OCI-LY1 (cell line): Measurements from ENCODE around the gene SPAG17.

Source experiments
- H2AFZ ChIP-seq: fragments of 200-600 bp; sonication (generic), shearing (Covaris generic); 2 replicates; pipeline ENCODE4 v1.6.0; 2014; ENCODE audit warnings: antibody characterized with exemption, mild to moderate bottlenecking, low read length
- H3F3A ChIP-seq: fragments of 200-600 bp; sonication (generic), shearing (Covaris generic); 2 replicates; pipeline ENCODE4 v1.6.0; 2014; ENCODE audit warnings: mild to moderate bottlenecking, antibody characterized with exemption, low read length, moderate library complexity; ENCODE audit not compliant: insufficient read depth
- H3K27ac ChIP-seq: fragments of 200-600 bp; sonication (generic); 2 replicates; pipeline ENCODE4 v1.5.1; 2014; ENCODE audit warnings: low read length, mixed run types, mild to moderate bottlenecking, low read depth; ENCODE audit not compliant: poor library complexity, severe bottlenecking
- H3K27me3 ChIP-seq: fragments of 200-600 bp; sonication (generic); 2 replicates; pipeline ENCODE4 v1.6.0; 2014; ENCODE audit warnings: antibody characterized with exemption, mild to moderate bottlenecking, low read length, moderate library complexity; ENCODE audit not compliant: insufficient read depth
- H3K36me3 ChIP-seq: fragments of 200-600 bp; sonication (generic); 2 replicates; pipeline ENCODE4 v1.6.1; 2014; ENCODE audit warnings: mild to moderate bottlenecking, antibody characterized with exemption, low read length, moderate library complexity, mixed read lengths; ENCODE audit not compliant: insufficient read depth
- H3K4me1 ChIP-seq: fragments of 200-600 bp; sonication (generic); 2 replicates; pipeline ENCODE4 v1.5.1; 2014; ENCODE audit warnings: mild to moderate bottlenecking, low read length, moderate library complexity; ENCODE audit not compliant: insufficient read depth, severe bottlenecking
- H3K4me2 ChIP-seq: fragments of 200-600 bp; sonication (generic), shearing (Covaris generic); 2 replicates; pipeline ENCODE4 v1.6.1; 2014; ENCODE audit warnings: low read length
- H3K4me3 ChIP-seq: fragments of 200-600 bp; sonication (generic); 2 replicates; pipeline ENCODE4 v1.5.1; 2014; ENCODE audit warnings: low read length, low read depth, mild to moderate bottlenecking, mixed read lengths; ENCODE audit not compliant: poor library complexity, severe bottlenecking
- H3K79me2 ChIP-seq: fragments of 200-600 bp; shearing (Covaris generic); 2 replicates; pipeline ENCODE4 v1.6.1; 2016; ENCODE audit warnings: mixed run types, low read length, mixed read lengths; ENCODE audit not compliant: insufficient read depth
- H3K9ac ChIP-seq: fragments of 200-600 bp; sonication (generic), shearing (Covaris generic); 2 replicates; pipeline ENCODE4 v1.6.1; 2014; ENCODE audit warnings: mild to moderate bottlenecking, low read length, mixed read lengths
- H3K9me2 ChIP-seq: fragments of 200-600 bp; sonication (generic), shearing (Covaris generic); 2 replicates; pipeline ENCODE4 v1.6.1; 2014; ENCODE audit warnings: low read depth, mild to moderate bottlenecking, low read length, mixed read lengths
- H3K9me3 ChIP-seq: fragments of 200-600 bp; shearing (Covaris generic); 2 replicates; pipeline ENCODE4 v1.6.1; 2014; ENCODE audit warnings: low read length, mixed read lengths
- H4K20me1 ChIP-seq: fragments of 200-600 bp; sonication (generic), shearing (Covaris generic); 2 replicates; pipeline ENCODE4 v1.6.0; 2016; ENCODE audit warnings: mild to moderate bottlenecking, low read length; ENCODE audit not compliant: insufficient read depth
- EZH2 ChIP-seq: fragments of 200-600 bp; sonication (generic), shearing (Covaris generic); IDR thresholded peaks from 2 replicates; pipeline ENCODE4 v1.8.0; 2017; ENCODE audit warnings: borderline replicate concordance, mixed run types, mild to moderate bottlenecking, antibody characterized with exemption, low read length, moderate library complexity, mixed read lengths
- TF ChIP-seq, protein P1 (sequence below): fragments of 200-600 bp; sonication (generic), shearing (Covaris generic); IDR thresholded peaks from 2 replicates; pipeline ENCODE4 v1.5.1; 2017; ENCODE audit warnings: mild to moderate bottlenecking, antibody characterized with exemption, low read length, moderate library complexity, mixed read lengths

Gene SPAG17

DNA sequence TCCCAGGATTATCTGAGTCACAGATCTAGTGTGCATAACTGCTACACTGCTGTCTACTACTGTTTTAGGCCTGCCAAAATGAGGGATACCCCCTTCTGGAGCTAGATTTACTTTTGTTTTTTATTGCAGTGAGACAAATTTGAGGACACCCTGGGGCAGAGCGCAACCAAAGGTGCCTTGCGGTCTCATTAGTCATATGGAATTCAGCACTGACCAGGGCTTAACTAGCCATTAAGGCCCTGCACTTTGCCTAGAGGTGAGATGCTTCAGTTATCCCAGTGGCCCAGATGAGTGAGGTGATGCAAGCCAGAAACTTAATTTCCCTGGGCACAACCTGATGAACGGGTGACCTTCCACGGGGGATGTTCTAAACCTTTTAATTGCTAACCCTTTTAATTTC lies 998 bp upstream of the SPAG17 start:
- Histone ChIP-seq H3K9ac (no peak overlapping the region), H4K20me1 (no peaks in the 10 kb centered on the region), H3K9me2 (no peaks in the 10 kb centered on the region), H2AFZ (no peak overlapping the region), H3K79me2 (no peaks in the 10 kb centered on the region), H3K36me3 (no peaks in the 10 kb centered on the region), H3K4me3 (no peak overlapping the region), H3K4me1 (no peaks in the 10 kb centered on the region), H3K27me3 (no peaks in the 10 kb centered on the region), H3K27ac (no peak overlapping the region), H3K9me3 (no peaks in the 10 kb centered on the region), H3K4me2 (no peak overlapping the region), H3F3A (no peaks in the 10 kb centered on the region)
- no peak for TF ChIP-seq EZH2
- TF ChIP-seq, protein P1, sequence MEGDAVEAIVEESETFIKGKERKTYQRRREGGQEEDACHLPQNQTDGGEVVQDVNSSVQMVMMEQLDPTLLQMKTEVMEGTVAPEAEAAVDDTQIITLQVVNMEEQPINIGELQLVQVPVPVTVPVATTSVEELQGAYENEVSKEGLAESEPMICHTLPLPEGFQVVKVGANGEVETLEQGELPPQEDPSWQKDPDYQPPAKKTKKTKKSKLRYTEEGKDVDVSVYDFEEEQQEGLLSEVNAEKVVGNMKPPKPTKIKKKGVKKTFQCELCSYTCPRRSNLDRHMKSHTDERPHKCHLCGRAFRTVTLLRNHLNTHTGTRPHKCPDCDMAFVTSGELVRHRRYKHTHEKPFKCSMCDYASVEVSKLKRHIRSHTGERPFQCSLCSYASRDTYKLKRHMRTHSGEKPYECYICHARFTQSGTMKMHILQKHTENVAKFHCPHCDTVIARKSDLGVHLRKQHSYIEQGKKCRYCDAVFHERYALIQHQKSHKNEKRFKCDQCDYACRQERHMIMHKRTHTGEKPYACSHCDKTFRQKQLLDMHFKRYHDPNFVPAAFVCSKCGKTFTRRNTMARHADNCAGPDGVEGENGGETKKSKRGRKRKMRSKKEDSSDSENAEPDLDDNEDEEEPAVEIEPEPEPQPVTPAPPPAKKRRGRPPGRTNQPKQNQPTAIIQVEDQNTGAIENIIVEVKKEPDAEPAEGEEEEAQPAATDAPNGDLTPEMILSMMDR = no peak

DNA sequence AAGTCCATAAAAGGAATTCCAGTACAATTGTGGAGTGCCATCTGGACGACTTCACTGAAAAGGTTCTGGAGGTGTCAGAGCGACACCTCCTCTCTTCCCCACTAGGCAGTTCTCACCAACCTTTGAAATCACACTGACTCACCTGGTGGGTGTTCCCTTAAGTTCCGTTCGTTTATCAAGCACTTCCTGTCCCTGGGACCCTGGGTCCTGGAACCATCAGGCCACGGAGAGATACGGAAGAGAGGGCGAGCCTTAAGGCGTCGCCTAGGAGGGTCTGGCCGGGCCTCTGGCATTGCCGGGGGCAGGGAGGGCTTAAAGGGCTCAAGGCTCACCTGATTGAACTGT lies 317 bp downstream of the SPAG17 start:
- no peak overlapping the region for H3K4me3 ChIP-seq
- H4K20me1 ChIP-seq = no peaks in the 10 kb centered on the region
- H3K36me3 ChIP-seq = no peaks in the 10 kb centered on the region
- no peaks in the 10 kb centered on the region for H3K9me3 ChIP-seq
- no peak overlapping the region for H3K27ac ChIP-seq
- H2AFZ ChIP-seq = no peak overlapping the region
- H3F3A ChIP-seq = no peaks in the 10 kb centered on the region
- H3K9me2 ChIP-seq = no peaks in the 10 kb centered on the region
- no peaks in the 10 kb centered on the region for H3K79me2 ChIP-seq
- H3K9ac ChIP-seq = no peak overlapping the region
- no peaks in the 10 kb centered on the region for H3K27me3 ChIP-seq
- no peaks in the 10 kb centered on the region for H3K4me1 ChIP-seq
- no peak overlapping the region for H3K4me2 ChIP-seq
- no peak for TF ChIP-seq EZH2

DNA sequence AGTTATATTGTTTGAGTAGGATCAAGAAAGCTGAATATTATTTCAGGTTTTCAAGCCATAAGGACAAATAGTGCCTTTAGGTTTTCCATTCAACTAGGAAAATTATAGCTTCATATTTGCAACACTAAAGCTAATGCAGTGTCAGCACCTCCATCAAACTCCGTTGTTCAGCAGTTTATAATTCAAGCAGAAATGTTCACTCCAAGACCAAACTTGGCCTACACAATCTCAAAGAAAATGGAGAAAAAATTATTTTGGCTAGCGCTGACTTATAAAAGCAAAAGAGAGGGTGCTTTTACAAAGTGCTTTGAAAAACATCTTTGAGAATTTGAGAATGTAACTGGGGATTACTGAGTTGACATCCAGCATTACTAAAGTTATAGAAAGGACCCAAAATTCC lies 1.4 kb downstream of the SPAG17 start:
- Histone ChIP-seq H3K9me2 (no peaks in the 10 kb centered on the region), H3K9ac (no peak overlapping the region), H3K79me2 (no peaks in the 10 kb centered on the region), H3K4me2 (no peak overlapping the region), H2AFZ (no peak overlapping the region), H3K36me3 (no peaks in the 10 kb centered on the region), H4K20me1 (no peaks in the 10 kb centered on the region), H3F3A (no peaks in the 10 kb centered on the region), H3K4me1 (no peaks in the 10 kb centered on the region), H3K4me3 (no peak overlapping the region), H3K27ac (no peak overlapping the region), H3K27me3 (no peaks in the 10 kb centered on the region), H3K9me3 (no peaks in the 10 kb centered on the region)
- TF ChIP-seq, protein P1 = no peak
- TF ChIP-seq EZH2 = no peak

DNA sequence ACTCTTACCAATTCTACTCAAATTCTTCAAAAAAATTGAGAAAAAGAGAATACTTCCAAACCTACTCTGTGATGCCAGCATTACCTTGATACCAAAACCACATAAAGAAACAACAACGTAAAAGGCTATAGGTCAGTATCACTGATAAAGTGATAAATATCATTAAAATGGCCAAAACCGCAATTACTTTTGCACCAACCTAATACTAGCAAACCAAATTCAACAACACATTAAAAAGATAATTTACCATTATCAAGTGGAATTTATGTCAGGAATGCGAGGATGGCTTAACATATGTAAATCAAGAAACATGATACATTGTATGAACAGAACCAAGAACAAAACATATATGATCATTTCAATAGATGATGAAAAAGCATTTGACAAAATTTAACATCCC lies 7.0 kb downstream of the SPAG17 start:
- Histone ChIP-seq H3K4me1 (no peaks in the 10 kb centered on the region), H3K27me3 (no peaks in the 10 kb centered on the region), H3K4me3 (no peak overlapping the region), H3K4me2 (no peak overlapping the region), H3K79me2 (no peaks in the 10 kb centered on the region), H3K27ac (no peak overlapping the region), H3F3A (no peaks in the 10 kb centered on the region), H3K9ac (no peak overlapping the region), H4K20me1 (no peaks in the 10 kb centered on the region), H3K9me3 (no peaks in the 10 kb centered on the region), H3K36me3 (no peaks in the 10 kb centered on the region), H2AFZ (no peak overlapping the region), H3K9me2 (no peaks in the 10 kb centered on the region)
- TF ChIP-seq EZH2 = no peak
- TF ChIP-seq, protein P1 = no peak
